Measurements from ENCODE around the gene CUBN. TPM values are rescaled to one million over a fixed set of nuclear protein-coding genes. Genes with fewer than 3 reads are reported as not detected.

The CUBN gene
- total RNA-seq, 1 donor from 2014 or later = 0.32 TPM

DNA sequence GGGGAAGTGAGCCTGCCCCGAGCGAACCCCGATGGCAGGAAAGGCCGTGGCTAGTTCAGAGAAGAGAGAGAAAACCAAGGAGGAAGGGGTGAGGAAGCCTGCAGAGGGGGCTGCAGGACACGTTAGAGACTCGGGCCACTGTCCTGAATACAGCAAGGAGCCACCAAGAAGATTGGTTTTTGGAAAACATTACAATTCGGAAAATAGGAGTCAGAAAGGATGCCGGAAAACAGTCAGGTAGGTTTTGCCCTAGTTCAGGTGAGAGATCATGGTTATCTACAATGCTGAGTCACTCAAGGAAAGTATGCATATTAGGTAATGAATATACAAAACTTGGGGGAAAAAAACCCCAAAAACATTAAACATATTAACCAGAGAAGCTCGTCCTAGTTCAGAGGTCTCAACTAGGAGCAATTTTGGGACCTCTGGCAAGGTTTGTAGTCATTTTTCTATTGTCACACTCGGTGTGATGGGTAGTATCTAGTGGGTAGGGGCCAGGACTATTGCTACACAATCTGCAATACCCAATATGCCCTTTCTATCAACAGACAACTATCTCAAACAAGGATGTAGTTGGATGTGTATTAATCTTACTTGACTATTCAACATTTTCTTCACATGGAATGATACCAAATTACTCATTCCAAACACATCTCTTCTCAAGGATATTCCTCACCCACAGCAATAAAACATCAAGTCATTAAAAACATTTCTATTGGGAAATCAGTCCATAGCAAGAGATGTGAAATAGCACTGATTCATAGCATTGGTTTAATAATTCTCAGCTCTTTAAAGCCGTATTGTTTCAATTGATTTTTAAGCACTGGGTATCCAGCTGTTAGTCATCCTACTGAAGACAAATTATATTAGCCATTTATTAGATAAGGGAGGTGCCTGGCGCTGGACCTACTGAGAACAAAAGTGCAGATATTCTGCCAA lies 238.0 kb downstream of the CUBN start:
- H3K36me3 Mint-ChIP-seq (ENCODE audit: unreplicated experiment) = no peaks in the 10 kb centered on the region
- peak; percentile 49 for DNase-seq
- H3K27ac Mint-ChIP-seq (ENCODE audit: unreplicated experiment) = no peak overlapping the region
- H3K9me3 Mint-ChIP-seq (ENCODE audit: unreplicated experiment) = no peaks in the 10 kb centered on the region
- H3K4me1 Mint-ChIP-seq (ENCODE audit: low read depth, unreplicated experiment) = no peaks in the 10 kb centered on the region
- TF ChIP-seq, protein P1, sequence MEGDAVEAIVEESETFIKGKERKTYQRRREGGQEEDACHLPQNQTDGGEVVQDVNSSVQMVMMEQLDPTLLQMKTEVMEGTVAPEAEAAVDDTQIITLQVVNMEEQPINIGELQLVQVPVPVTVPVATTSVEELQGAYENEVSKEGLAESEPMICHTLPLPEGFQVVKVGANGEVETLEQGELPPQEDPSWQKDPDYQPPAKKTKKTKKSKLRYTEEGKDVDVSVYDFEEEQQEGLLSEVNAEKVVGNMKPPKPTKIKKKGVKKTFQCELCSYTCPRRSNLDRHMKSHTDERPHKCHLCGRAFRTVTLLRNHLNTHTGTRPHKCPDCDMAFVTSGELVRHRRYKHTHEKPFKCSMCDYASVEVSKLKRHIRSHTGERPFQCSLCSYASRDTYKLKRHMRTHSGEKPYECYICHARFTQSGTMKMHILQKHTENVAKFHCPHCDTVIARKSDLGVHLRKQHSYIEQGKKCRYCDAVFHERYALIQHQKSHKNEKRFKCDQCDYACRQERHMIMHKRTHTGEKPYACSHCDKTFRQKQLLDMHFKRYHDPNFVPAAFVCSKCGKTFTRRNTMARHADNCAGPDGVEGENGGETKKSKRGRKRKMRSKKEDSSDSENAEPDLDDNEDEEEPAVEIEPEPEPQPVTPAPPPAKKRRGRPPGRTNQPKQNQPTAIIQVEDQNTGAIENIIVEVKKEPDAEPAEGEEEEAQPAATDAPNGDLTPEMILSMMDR (IDR thresholded peaks at IDR 0.05; ENCODE audit: partially characterized antibody, unreplicated experiment) = no peak
- H3K27me3 Mint-ChIP-seq (ENCODE audit: unreplicated experiment) = peaks cover 2% of the 10 kb centered on the region
- no peak overlapping the region for H3K4me3 Mint-ChIP-seq (ENCODE audit: unreplicated experiment)

DNA sequence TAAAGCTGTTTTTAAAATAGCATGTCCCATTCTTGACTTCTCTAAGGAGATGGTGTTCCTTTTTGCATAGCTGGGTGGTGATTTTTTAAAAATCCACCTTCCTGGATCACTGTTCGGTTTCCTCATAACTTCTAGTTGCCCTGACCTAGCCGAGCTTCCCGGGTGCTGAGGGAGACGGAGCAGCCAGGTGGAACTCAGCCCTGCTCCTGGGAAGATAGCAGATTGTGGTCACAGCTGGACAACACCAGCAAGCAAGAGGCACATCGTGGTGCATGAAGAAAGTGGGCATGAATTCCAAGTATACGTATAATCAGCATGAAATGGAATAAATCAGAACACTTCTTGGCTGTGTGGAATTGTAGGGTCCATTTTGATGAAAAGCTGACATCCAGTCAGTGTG lies 238.9 kb downstream of the CUBN start:
- peaks cover 2% of the 10 kb centered on the region for H3K27me3 Mint-ChIP-seq (ENCODE audit: unreplicated experiment)

DNA sequence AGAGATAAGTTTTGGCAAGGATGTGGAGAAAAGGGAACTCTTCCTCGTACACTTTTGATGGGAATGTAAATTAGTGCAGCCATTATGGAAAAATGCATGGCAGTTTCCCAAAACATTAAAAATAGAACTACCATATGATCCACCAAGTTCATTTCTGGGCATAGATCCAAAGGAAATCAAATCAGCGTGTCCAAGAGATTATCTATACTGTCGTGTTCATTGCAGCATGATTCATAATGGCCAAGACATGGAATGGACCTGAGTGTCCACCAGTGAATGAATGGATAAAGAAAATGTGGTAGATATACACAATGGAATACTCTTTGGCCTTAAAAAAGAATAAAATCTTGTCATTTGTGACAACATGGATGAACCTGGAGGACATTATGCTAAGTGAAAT lies 242.0 kb downstream of the CUBN start:
- TF ChIP-seq, protein P1 (IDR thresholded peaks at IDR 0.05; ENCODE audit: partially characterized antibody, unreplicated experiment) = no peak
- no peaks in the 10 kb centered on the region for H3K4me1 Mint-ChIP-seq (ENCODE audit: low read depth, unreplicated experiment)
- no peak for DNase-seq
- H3K4me3 Mint-ChIP-seq (ENCODE audit: unreplicated experiment) = no peak overlapping the region
- no peak overlapping the region for H3K27ac Mint-ChIP-seq (ENCODE audit: unreplicated experiment)
- peaks cover 2% of the 10 kb centered on the region for H3K27me3 Mint-ChIP-seq (ENCODE audit: unreplicated experiment)
- H3K9me3 Mint-ChIP-seq (ENCODE audit: unreplicated experiment) = no peaks in the 10 kb centered on the region
- H3K36me3 Mint-ChIP-seq (ENCODE audit: unreplicated experiment) = no peaks in the 10 kb centered on the region

More for the DNA sequence above, 238.9 kb downstream of the CUBN start:
- H3K36me3 Mint-ChIP-seq (ENCODE audit: unreplicated experiment) = no peaks in the 10 kb centered on the region
- no peaks in the 10 kb centered on the region for H3K4me1 Mint-ChIP-seq (ENCODE audit: low read depth, unreplicated experiment)
- TF ChIP-seq, protein P1 (IDR thresholded peaks at IDR 0.05; ENCODE audit: partially characterized antibody, unreplicated experiment) = no peak
- DNase-seq = no peak
- H3K9me3 Mint-ChIP-seq (ENCODE audit: unreplicated experiment) = no peaks in the 10 kb centered on the region
- H3K27ac Mint-ChIP-seq (ENCODE audit: unreplicated experiment) = no peak overlapping the region
- H3K4me3 Mint-ChIP-seq (ENCODE audit: unreplicated experiment) = no peak overlapping the region

DNA sequence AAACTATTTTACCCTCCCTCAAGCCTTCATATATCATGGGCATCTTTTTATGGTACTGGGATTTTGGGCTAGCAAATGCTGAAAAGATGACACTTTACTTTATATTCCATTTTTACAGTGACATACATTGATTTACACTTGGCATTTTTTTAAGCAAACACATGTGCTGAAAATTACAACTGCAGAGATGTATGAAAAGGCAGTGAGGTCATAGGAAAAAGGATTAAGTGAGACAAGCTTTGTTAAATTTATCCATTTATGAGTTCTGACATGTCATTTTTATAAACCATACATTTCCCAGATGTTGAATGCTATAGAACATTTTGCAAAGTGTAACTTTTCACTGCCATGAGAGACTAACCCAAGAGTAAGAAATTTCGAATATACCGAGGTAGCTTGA lies 243.6 kb downstream of the CUBN start:
- no peak for DNase-seq
- Mint-ChIP-seq H3K4me3 (ENCODE audit: unreplicated experiment) (no peak overlapping the region), H3K4me1 (ENCODE audit: low read depth, unreplicated experiment) (no peaks in the 10 kb centered on the region), H3K27me3 (ENCODE audit: unreplicated experiment) (no peaks in the 10 kb centered on the region), H3K36me3 (ENCODE audit: unreplicated experiment) (no peaks in the 10 kb centered on the region), H3K9me3 (ENCODE audit: unreplicated experiment) (no peaks in the 10 kb centered on the region), H3K27ac (ENCODE audit: unreplicated experiment) (no peak overlapping the region)
- TF ChIP-seq, protein P1 (IDR thresholded peaks at IDR 0.05; ENCODE audit: partially characterized antibody, unreplicated experiment) = no peak

DNA sequence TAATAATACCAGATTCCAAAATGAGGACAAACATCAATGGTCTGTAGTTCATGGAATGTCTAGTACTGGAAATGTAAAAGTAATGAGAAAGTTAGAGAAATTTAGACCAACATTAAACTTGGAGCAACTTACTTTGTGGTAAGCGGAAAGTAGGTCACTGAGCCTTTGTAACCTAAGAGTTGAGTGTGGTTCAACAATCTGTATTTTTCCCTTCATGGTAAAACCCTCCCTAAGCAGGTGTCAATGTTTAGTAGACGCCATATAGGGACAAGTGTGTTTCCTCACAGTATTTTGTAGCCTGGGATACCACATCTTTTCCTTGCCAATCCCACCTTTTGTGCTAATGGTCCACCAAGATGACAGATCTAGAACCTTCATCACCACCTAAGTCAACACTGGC lies 245.1 kb downstream of the CUBN start:
- Mint-ChIP-seq H3K4me3 (ENCODE audit: unreplicated experiment) (no peak overlapping the region), H3K36me3 (ENCODE audit: unreplicated experiment) (no peaks in the 10 kb centered on the region), H3K27ac (ENCODE audit: unreplicated experiment) (no peak overlapping the region), H3K4me1 (ENCODE audit: low read depth, unreplicated experiment) (no peaks in the 10 kb centered on the region), H3K27me3 (ENCODE audit: unreplicated experiment) (no peaks in the 10 kb centered on the region), H3K9me3 (ENCODE audit: unreplicated experiment) (no peaks in the 10 kb centered on the region)
- DNase-seq = no peak
- TF ChIP-seq, protein P1 (IDR thresholded peaks at IDR 0.05; ENCODE audit: partially characterized antibody, unreplicated experiment) = no peak
